Measurements from ENCODE around the gene TTC8. TPM values are rescaled to one million over a fixed set of nuclear protein-coding genes. Genes with fewer than 3 reads are reported as not detected.

TTC8 gene
- total RNA-seq, 1 experiment from 2014 or later: 12.4 TPM

DNA sequence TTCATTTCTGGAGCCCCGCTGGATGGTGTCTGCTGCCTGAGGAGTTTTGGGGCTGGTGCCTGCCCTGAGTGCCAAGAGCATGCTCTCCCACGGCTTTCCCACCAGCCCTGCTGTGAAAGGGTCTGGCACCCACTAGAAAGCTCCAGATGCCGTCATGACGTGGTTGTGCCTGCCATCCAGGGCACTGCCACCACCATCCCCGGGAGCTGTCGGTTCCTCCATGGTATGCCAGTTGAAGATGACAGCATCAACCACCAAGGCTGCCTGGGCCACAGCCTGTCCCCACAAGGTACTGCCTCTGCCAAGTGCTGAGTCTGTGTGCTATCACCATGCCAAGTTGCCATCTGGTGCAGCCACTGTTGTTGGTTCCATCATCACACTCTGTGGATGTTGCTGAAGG lies 85.9 kb downstream of the TTC8 start:
- BruUV-seq (replicated peaks): no TSS peak
- ChIA-PET CTCF (no interaction called here), POLR2A (no interaction called here)
- Histone ChIP-seq H3K27ac (ENCODE audit: low read length) (no peak overlapping the region), H3K27me3 (ENCODE audit: control insufficient read depth, insufficient read depth, low read length) (no peaks in the 10 kb centered on the region), H3K36me3 (ENCODE audit: control insufficient read depth, insufficient read depth, low read length) (no peaks in the 10 kb centered on the region), H3K4me1 (ENCODE audit: control insufficient read depth, insufficient read depth, low read length) (no peaks in the 10 kb centered on the region), H3K9me3 (ENCODE audit: control insufficient read depth, insufficient read depth, low read depth, low read length) (no peaks in the 10 kb centered on the region), H3K4me3 (ENCODE audit: low read depth in 2 of 2, low read length in 2 of 2) (no peak overlapping the region)
- intact Hi-C loops (cut with micrococcal nuclease; ENCODE audit: unreplicated experiment): no loop called here
- DNase-seq (ENCODE audit: low read depth, low spot score) (no peak), ATAC-seq (no peak)
- TF ChIP-seq REST (IDR thresholded peaks at IDR 0.05; ENCODE audit: insufficient read depth in 1 of 2, low read depth in 2 of 2, low read length in 1 of 2): no peak
- no peak for TF ChIP-seq SIN3A (IDR thresholded peaks at IDR 0.05; ENCODE audit: borderline replicate concordance, insufficient read depth, low read depth, low read length)
- TF ChIP-seq CTCF (IDR thresholded peaks at IDR 0.05): no peak
- no peak for TF ChIP-seq POLR2AphosphoS5 (IDR thresholded peaks at IDR 0.05; ENCODE audit: low read depth, low read length)
- no peak for TF ChIP-seq TCF7L2 (IDR thresholded peaks at IDR 0.05; ENCODE audit: low read depth, low read length)
- in situ Hi-C loops (cut with HindIII; ENCODE audit: low pct_unique_long_range_greater_than_20kb, low sequenced_read_pairs): no loop called here

DNA sequence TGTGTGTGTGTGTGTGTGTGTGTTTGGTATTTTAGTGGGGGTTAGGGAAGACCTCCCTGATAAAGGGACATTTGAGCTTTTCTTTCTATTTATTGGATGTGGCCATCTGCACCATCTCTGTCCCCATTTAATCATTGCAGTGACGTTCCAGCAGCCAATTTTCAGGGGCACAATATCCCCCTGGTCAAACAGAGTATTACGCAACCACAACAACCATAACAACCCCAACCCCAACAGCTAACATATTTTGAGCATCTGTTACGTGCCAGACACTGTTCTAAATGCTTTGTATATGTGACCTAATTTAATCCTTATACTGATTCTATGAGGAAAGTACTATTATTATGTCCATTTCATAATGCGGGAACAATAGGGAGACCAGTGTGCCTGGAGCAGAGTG lies 87.4 kb downstream of the TTC8 start:
- in situ Hi-C loops (cut with HindIII; ENCODE audit: low pct_unique_long_range_greater_than_20kb, low sequenced_read_pairs) (no loop called here), intact Hi-C loops (cut with micrococcal nuclease; ENCODE audit: unreplicated experiment) (no loop called here)
- Histone ChIP-seq H3K36me3 (ENCODE audit: control insufficient read depth, insufficient read depth, low read length) (no peaks in the 10 kb centered on the region), H3K27me3 (ENCODE audit: control insufficient read depth, insufficient read depth, low read length) (no peaks in the 10 kb centered on the region), H3K4me1 (ENCODE audit: control insufficient read depth, insufficient read depth, low read length) (no peaks in the 10 kb centered on the region), H3K4me3 (ENCODE audit: low read depth in 2 of 2, low read length in 2 of 2) (no peak overlapping the region), H3K27ac (ENCODE audit: low read length) (no peak overlapping the region), H3K9me3 (ENCODE audit: control insufficient read depth, insufficient read depth, low read depth, low read length) (no peaks in the 10 kb centered on the region)
- POLR2A ChIA-PET: no interaction called here
- no peak for DNase-seq (ENCODE audit: low read depth, low spot score)
- CTCF ChIA-PET: no interaction called here
- no TSS peak for BruUV-seq (replicated peaks)
- TF ChIP-seq POLR2AphosphoS5 (IDR thresholded peaks at IDR 0.05; ENCODE audit: low read depth, low read length): no peak
- TF ChIP-seq CTCF (IDR thresholded peaks at IDR 0.05): no peak
- no peak for ATAC-seq

DNA sequence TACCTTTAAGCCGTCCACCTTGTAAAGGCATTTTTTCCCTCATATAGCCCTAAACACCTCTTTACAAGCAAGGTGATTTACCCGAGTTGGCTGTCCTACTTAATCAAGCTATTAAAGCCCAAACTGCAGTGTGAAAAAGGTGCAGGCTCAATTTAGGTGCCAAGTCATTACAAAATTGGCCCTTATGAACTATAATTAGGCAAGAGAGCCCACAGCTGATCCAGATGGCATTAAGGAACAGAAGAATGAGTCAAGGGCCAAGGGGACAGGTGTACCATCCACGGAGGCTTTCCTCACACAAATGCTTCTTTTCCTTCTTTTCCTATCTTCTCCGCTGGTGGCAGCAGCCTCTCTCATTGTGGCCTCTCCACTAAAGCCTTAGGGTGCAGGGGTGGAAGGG lies 90.5 kb downstream of the TTC8 start:
- Histone ChIP-seq H3K27ac (ENCODE audit: low read length) (no peak overlapping the region), H3K4me1 (ENCODE audit: control insufficient read depth, insufficient read depth, low read length) (no peaks in the 10 kb centered on the region), H3K4me3 (ENCODE audit: low read depth in 2 of 2, low read length in 2 of 2) (no peak overlapping the region), H3K36me3 (ENCODE audit: control insufficient read depth, insufficient read depth, low read length) (no peaks in the 10 kb centered on the region), H3K9me3 (ENCODE audit: control insufficient read depth, insufficient read depth, low read depth, low read length) (no peaks in the 10 kb centered on the region), H3K27me3 (ENCODE audit: control insufficient read depth, insufficient read depth, low read length) (no peaks in the 10 kb centered on the region)
- no TSS peak for BruUV-seq (replicated peaks)
- TF ChIP-seq REST (IDR thresholded peaks at IDR 0.05; ENCODE audit: insufficient read depth in 1 of 2, low read depth in 2 of 2, low read length in 1 of 2): no peak
- no peak for TF ChIP-seq CTCF (IDR thresholded peaks at IDR 0.05)
- TF ChIP-seq SIN3A (IDR thresholded peaks at IDR 0.05; ENCODE audit: borderline replicate concordance, insufficient read depth, low read depth, low read length): no peak
- no peak for TF ChIP-seq POLR2AphosphoS5 (IDR thresholded peaks at IDR 0.05; ENCODE audit: low read depth, low read length)
- no peak for TF ChIP-seq TCF7L2 (IDR thresholded peaks at IDR 0.05; ENCODE audit: low read depth, low read length)
- DNase-seq (ENCODE audit: low read depth, low spot score) (no peak), ATAC-seq (no peak)
- in situ Hi-C loops (cut with HindIII; ENCODE audit: low pct_unique_long_range_greater_than_20kb, low sequenced_read_pairs): no loop called here
- ChIA-PET CTCF (no interaction called here), POLR2A (no interaction called here)
- intact Hi-C loops (cut with micrococcal nuclease; ENCODE audit: unreplicated experiment): no loop called here
